Subcutaneous abdominal adipose tissue (tissue), 5 donors: Measurements from ENCODE around the gene HDAC7.

Experiments
- H3K27ac ChIP-seq: one replicate; pipeline ENCODE4 v1.7.0; 2013; ENCODE audit warnings: low read depth, mild to moderate bottlenecking, inconsistent platforms, low read length, moderate library complexity
- H3K27me3 ChIP-seq, 5 donors: one replicate each; pipeline ENCODE4 v1.7.0; 2013; ENCODE audit warnings: low read length in 5 of 5, inconsistent platforms in 1 of 5; ENCODE audit not compliant: control insufficient read depth in 5 of 5, insufficient read depth in 4 of 5
- H3K36me3 ChIP-seq, 5 donors: one replicate each; pipeline ENCODE4 v1.7.0; 2013; ENCODE audit warnings: low read length in 5 of 5; ENCODE audit not compliant: control insufficient read depth in 5 of 5, insufficient read depth in 5 of 5
- H3K4me1 ChIP-seq, 5 donors: one replicate each; pipeline ENCODE4 v1.7.0; 2013; ENCODE audit warnings: low read length in 5 of 5, mild to moderate bottlenecking in 3 of 5, moderate library complexity in 1 of 5; ENCODE audit not compliant: control insufficient read depth in 5 of 5, insufficient read depth in 5 of 5
- H3K4me3 ChIP-seq, 5 donors: one replicate each; pipeline ENCODE4 v1.7.0; 2013; ENCODE audit warnings: low read length in 5 of 5, low read depth in 1 of 5
- H3K9ac ChIP-seq, 5 donors: one replicate each; pipeline ENCODE4 v1.7.0; 2013; ENCODE audit warnings: low read length in 5 of 5, mild to moderate bottlenecking in 4 of 5, moderate library complexity in 3 of 5
- H3K9me3 ChIP-seq, 5 donors: one replicate each; pipeline ENCODE4 v1.7.0; 2013; ENCODE audit warnings: low read length in 5 of 5; ENCODE audit not compliant: control insufficient read depth in 5 of 5
- donor health status: healthy.
- donor health status: healthy.
- donor health status: healthy.
- donor health status: healthy.
- donor health status: healthy.

HDAC7 gene

DNA sequence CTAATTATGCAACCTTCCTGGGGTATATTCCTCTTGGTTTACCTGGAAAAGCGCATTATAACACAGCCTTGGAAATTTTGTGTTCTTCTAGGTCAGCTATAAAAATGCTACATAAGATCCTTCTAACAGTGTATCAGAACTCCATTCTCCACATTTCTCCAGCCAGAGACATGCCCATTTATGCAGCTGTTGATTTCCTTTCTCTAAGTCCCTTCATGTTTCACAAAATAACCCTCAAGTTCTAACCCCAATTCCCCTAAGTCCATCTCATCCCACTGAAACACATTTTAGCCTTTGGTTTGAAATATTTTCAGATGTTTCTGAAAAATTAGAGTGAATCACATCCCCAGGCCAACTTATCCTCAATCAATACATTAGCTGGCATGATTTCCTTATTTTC lies 20.9 kb upstream of the HDAC7 start:
- Histone ChIP-seq H3K27ac (no peak overlapping the region), H3K4me3 (no peak overlapping the region), H3K36me3 (no peaks in the 10 kb centered on the region), H3K9ac (no peak overlapping the region), H3K27me3 (no peaks in the 10 kb centered on the region), H3K9me3 (no peaks in the 10 kb centered on the region), H3K4me1 (peaks cover 2 to 19% (median 16%) of the 10 kb centered on the region in 5 donors)

- Histone ChIP-seq H3K27ac (no peak overlapping the region), H3K9ac (no peak overlapping the region), H3K4me1 (peaks cover 0 to 18% (median 9%) of the 10 kb centered on the region in 5 donors), H3K36me3 (no peaks in the 10 kb centered on the region), H3K27me3 (no peaks in the 10 kb centered on the region), H3K4me3 (no peak overlapping the region), H3K9me3 (no peaks in the 10 kb centered on the region)
Observed at GRCh38 chr12:47839214-47839876, 19.6 kb upstream of the HDAC7 start.

DNA sequence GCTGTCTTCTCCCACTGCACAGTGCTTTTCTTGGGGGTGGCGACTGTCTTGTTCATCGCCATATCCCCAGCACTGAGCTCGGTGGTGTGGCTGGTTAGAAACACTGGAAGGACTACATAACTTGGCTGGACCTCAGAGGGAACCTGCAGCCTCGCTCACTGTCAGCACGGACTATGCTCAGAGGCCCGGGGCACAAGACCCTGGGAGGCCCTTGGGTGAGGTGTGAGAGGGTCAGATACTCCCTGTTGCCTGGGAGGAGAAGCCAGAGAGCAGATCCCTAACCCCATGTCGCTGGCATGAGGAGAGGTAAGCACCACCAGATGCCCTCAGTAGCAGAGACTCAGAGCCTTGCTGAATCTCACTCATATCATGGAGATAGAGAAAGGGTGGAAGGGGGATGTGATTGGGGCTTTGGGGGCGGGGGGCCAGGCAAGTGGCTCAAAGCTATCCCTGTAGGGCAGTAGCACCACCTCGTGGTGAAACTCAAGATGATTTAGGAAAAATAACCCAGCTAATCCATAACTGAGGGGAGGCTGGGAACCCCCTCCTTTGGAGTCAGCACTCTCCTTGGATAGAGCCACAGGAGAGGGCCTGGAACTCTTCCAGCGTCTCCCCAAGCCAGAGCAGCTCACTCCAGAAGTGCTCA lies 18.7 kb upstream of the HDAC7 start:
- Histone ChIP-seq H3K9ac (no peak overlapping the region), H3K4me3 (no peak overlapping the region), H3K27me3 (no peaks in the 10 kb centered on the region), H3K9me3 (no peaks in the 10 kb centered on the region), H3K27ac (no peak overlapping the region), H3K4me1 (peaks cover 0 to 18% (median 5%) of the 10 kb centered on the region in 5 donors), H3K36me3 (no peaks in the 10 kb centered on the region)

DNA sequence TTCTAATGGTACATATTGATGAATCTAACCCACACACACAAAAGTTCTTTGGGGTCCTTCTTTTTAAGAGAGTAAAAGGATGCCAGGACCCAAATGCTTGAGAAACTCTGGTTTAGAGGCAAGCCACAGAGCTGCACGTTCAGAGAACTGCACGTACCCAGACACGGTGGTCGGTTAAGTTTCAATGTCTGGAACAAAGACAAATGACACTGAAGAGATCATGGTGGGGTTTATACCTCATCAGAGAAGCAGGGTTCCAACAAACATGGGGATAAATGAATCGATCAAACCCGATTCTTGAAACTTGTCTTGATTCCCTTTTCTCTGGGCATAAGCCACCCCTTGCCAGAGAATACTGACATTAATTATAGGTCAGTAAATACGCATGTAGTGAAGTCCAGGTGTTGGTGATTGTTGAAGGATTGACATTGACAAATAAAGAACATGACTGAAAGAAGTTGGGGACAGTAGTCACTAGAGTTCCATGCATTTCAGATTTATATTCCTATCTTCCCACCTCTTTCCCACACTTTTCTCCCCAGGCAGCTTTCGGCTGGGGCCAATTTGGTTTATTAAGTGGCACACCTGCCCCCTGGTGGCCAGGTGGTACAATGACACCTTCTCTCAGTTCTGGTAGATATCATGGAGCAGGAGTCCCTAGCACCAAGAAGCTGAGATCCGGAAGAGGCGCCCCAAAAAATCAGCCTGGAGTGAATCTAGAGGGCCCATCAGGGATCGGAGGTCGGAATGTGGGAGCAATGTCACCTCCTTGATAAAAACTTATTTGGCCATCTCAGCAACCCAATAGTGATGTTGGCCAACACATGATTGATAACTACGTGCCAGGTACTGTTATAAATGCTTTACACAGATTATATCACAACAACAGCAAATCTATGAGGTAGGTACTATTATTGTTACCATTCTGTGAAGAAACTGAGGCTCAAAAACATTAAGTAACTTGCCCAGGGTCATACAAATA lies 17.8 kb upstream of the HDAC7 start:
- H3K9me3 ChIP-seq, result no peaks in the 10 kb centered on the region
- H3K27me3 ChIP-seq, result no peaks in the 10 kb centered on the region
- no peak overlapping the region for H3K4me3 ChIP-seq
- H3K9ac ChIP-seq, result no peak overlapping the region
- H3K4me1 ChIP-seq, result peaks cover 0 to 18% (median 5%) of the 10 kb centered on the region in 5 donors
- no peak overlapping the region for H3K27ac ChIP-seq
- H3K36me3 ChIP-seq, result no peaks in the 10 kb centered on the region

- no peaks in the 10 kb centered on the region for H3K36me3 ChIP-seq
- no peak overlapping the region for H3K4me3 ChIP-seq
- H3K9me3 ChIP-seq, result no peaks in the 10 kb centered on the region
- H3K4me1 ChIP-seq, result peaks cover 0 to 18% (median 5%) of the 10 kb centered on the region in 5 donors
- H3K27ac ChIP-seq, result no peak overlapping the region
- H3K9ac ChIP-seq, result no peak overlapping the region
- no peaks in the 10 kb centered on the region for H3K27me3 ChIP-seq
Observed at GRCh38 chr12:47835831-47836155, 16.1 kb upstream of the HDAC7 start.

DNA sequence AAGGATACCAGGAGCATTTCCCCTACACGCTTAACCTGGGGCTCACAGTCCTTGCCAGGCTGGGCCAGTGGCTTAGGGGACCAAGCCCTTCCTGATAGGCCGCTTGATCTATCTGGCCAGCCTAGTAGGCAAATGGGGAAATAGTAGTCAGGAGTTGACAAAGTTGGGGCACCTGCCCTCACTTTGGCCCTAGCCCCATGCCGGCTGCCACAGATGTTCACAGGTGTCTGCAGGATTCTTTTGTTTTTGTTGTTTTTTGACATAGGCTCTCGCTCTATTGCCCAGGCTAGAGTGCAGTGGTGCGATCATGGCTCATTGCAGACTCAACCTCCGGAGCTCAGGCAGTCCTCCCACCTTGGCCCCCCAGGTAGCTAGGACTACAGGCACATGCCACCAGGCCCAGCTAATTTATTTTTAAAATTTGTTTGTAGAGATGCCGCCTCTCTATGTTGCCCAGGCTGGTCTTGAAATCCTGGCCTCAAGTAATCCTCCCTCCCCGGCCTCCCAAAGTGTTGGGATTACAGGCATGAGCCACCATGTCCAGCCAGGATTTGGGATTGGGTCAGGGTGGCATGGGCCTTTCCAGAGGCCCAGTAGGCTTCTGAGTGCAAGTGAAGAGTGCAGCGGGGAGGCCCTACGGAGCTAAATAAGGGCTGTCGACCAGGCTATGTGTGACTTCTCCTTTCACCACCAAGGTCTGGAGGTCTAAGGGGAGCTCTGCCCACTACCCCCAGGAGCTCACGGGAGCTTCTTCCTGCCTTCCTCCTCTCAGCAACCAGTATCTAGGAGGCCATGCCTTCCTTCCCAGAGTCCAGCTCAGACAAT lies 15.5 kb upstream of the HDAC7 start:
- no peaks in the 10 kb centered on the region for H3K27me3 ChIP-seq
- H3K9ac ChIP-seq, result no peak overlapping the region
- H3K36me3 ChIP-seq, result no peaks in the 10 kb centered on the region
- peaks cover 0 to 23% (median 5%) of the 10 kb centered on the region in 5 donors for H3K4me1 ChIP-seq
- H3K27ac ChIP-seq, result no peak overlapping the region
- H3K4me3 ChIP-seq, result no peak overlapping the region
- no peaks in the 10 kb centered on the region for H3K9me3 ChIP-seq

- Histone ChIP-seq H3K4me3 (no peak overlapping the region), H3K9me3 (no peaks in the 10 kb centered on the region), H3K27me3 (no peaks in the 10 kb centered on the region), H3K4me1 (peaks cover 0 to 31% (median 9%) of the 10 kb centered on the region in 5 donors), H3K9ac (no peak overlapping the region), H3K27ac (no peak overlapping the region), H3K36me3 (no peaks in the 10 kb centered on the region)
Observed at GRCh38 chr12:47834199-47834903, 14.6 kb upstream of the HDAC7 start.

GRCh38 chr12:47833591-47834012 lies 13.9 kb upstream of the HDAC7 start:
- H3K9ac ChIP-seq, result no peak overlapping the region
- no peaks in the 10 kb centered on the region for H3K27me3 ChIP-seq
- no peaks in the 10 kb centered on the region for H3K36me3 ChIP-seq
- no peaks in the 10 kb centered on the region for H3K9me3 ChIP-seq
- H3K4me1 ChIP-seq, result peaks cover under 1 to 37% (median 15%) of the 10 kb centered on the region in 5 donors
- H3K27ac ChIP-seq, result no peak overlapping the region
- H3K4me3 ChIP-seq, result no peak overlapping the region

DNA sequence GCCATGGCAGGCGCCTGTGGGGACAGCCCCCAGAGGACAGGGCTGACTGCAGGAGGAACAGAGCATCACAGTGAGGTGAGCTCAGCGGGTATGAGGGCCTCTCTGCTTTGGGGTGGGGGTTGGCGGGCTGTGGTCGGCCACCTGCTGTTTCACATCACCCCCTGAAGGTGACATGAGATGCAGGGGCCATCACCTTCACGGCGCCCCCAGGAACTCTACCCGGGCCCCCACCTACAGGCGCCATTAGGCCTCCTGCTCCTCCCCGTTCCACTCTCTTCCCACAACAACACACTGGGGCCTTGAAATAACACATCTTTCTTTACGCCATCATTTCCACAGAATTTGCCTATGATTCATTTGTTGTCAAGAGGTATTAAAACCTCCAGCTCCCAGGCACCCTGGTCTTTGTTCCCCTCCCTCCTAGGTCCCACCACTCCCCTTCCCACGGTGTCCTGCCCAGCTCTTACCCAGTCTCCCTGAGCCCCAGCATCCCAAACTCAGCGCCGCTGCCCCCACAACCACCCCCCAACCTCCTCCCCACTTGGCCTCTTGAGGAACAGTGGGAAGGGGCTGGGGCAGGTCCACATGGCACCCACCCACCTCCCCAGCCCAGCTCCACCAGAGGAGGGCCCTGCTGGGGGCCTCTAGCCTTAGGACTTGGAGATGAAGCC lies 12.7 kb upstream of the HDAC7 start:
- Histone ChIP-seq H3K4me3 (no peak overlapping the region), H3K4me1 (peaks cover 4 to 40% (median 21%) of the 10 kb centered on the region in 5 donors), H3K9me3 (no peaks in the 10 kb centered on the region), H3K27me3 (no peaks in the 10 kb centered on the region), H3K9ac (no peak overlapping the region), H3K27ac (no peak overlapping the region), H3K36me3 (no peaks in the 10 kb centered on the region)
